Activated CD4-positive, alpha-beta T cell treated with anti-CD3 and anti-CD28 coated beads, Interleukin-2, amount 50 U/mL, for 1 hour (primary cell): Measurements from ENCODE around the gene LPCAT1.

Source experiments
- DNase-seq: peaks from one replicate; pipeline ENCODE4 v3.0.0-alpha.2; 2020

The LPCAT1 gene

DNA sequence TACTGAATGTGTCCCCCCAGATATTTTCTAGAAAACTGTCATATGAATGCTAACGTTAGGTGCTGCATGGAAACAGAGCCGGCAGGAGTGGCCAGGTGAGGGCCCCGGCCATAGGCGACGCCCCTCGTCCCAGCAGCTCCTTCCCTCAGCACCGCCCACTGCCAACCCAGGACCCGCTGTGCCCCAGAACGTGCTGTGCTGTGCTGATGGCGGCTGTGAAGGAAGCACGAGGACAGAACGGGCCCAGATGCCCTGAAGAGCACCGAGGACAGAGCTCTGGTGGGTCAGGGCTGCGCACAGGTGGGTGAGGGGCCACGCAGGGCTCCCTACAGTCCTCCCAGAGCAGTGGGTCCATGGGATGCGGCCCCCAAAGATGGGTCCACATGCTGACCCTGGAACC is 30.3 kb downstream of the LPCAT1 start:
- no peak for DNase-seq

DNA sequence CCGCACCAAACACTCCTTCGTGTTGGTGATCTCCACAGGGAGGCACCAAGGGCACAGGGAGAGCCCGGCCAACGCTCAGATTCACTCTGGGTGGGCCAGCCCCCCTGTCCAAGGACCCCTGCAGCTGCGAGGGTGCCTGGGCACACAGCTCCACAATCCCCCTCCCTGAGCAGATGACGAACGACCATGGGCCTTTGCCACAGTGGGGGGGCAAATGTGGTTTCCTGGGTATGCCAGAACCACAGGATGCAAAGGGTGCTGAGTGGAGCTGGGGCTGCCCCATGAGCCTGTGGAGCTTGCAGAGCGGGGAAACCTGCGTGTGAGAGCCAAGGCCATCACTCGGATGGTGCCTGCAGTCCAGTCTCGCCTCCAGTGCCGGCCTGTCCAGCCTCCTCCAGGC is 31.0 kb downstream of the LPCAT1 start:
- DNase-seq, result no peak

DNA sequence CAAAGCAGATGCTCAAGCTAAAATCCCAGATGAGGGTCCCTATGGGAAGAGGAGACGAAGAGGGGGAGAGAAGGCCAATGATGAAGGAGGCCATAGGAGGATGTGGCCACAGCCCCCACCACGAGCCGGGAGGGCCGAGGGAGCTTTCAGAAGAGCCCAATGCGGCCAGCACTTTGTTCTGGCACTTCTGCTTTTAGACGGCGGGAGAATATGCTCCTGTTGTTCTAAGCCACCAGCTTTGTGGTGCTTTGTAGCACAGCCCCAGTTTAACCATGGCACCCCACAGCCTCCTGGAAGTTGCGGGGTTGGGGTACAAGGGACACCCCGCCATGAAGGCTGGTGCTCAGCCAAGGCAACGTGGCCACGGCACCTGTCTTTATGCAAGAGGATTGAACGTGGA is 33.4 kb downstream of the LPCAT1 start:
- no peak for DNase-seq

DNA sequence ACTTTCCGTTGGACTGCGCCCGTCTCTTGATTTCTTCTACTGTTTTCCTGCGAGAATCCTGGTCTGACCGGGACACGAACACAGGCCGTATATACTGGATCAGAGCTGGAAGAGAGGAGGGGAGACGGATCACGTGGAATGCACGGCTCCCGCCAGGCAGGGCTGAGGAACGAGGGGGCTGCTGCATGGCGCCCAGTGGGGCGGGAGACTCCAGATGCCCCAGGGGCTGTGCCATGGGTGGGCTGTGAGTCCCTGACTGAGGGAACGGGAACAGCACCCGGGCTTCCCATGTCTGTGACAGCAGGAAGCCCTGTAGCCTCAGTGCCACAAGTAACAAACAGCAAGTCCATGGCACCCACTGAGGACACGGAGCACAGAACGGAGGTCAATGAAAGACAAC is 34.0 kb downstream of the LPCAT1 start:
- no peak for DNase-seq

DNA sequence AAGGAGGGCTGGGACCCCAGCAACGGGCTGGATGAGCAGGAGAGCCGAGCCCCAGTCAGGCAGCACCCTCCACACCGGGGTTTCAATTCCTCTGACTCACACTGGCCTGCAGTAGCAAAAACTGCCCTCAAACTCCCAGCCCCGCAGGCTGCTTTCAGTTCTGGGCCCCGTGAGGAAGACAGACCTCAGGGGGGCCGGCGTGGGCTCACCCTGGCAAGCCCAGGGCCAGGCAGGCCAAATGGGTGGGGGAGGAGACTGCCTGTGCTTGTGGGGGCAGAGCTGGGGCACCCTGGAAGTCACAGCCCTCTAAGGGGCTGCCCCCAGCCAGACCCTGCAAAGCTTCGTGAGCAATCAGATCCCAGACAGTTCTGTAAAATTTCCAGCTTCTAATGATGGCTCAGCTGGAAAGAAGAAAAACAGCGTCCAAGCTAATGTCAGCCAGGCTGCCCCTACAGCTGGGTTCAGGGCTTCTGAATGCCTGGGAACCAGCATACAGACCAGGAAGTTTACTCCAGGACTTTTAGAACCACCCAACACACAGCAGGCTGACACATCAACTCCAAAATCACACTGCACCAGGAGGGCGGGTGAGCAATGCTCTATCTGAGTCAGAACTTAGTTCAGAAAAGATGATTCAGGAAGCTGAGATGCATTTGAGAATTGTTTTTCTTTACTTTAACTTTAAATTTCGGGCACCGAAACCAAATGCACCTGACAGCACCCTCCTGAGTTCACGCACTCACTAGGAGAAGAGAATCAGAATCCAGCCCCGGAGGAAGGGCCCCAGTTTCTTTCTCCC is 34.7 kb downstream of the LPCAT1 start:
- DNase-seq, result no peak

DNA sequence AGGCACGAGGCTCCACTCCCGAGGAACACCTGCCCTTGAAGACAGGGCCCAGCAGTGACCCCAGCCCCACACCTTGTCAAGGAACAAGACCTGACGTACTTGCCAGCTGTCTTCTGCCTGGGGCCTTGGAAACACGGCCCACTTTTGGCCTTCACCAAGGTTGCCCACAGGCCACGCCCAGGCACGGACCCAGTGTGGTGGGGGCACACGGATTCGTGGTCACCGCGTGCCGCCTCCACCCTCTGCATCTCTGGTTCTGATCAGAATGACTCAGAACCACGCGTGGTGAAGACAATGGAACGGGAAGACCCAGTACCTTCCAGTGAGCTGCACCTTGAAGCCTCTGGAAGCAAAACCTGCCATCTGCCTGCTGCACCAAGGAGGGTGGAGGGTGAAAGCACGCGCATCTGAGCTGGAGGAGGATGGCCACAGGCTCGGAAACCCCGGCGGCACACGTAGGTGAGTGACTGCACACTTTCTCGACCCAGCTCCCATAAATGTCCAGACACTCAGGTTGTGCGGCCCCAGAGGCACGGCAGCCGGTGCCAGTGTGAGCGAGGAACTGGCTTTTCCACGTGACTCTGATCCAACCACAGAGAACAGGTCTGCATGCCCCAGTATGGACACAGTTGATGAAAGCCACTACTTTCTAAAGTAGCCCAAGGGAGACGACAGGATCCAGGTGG is 36.5 kb downstream of the LPCAT1 start:
- DNase-seq, result no peak

DNA sequence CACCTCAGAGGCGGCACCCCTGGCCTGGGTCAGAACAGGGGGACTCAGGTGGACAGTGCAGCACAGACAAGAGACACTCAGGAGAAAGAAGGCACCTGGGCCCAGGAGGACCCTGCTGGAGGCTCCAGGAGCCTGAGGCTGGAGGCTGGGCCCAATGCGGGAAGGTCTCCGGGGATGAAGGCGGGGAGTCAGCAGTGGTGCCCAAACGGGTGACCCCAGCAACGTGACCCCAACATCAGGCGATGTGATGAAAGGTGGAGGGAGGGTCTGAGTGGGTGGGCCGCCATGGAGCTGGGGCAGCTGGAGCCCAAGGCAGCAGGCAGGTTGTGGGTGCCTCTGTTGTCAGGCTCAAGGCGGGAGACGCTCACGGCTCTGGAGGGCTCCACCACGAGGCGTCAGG is 37.5 kb downstream of the LPCAT1 start:
- DNase-seq, result no peak

DNA sequence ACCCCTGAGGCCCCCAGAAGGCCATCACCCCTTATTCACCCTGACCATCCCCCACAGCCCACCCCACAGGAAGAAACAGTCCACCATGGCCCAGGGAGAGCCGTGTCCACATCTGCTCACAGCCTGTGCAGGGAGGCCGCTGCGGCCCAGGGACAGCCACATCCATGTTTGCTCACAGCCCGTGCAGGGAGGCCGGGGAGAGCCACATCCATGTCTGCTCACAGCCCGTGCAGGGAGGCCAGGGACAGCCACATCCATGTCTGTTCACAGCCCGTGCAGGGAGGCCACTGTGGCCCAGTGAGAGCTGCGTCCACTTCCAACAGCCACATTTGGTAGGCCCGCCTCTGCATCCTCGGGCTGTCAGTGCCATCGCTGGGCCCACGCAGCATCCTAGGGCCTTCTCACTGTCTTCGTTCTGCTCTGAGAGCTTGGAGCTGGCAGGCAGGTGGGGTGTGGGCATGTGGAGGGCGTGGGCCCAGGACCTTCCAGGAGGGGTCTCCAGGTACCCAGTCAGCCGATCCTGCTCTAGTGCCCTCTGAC is 38.1 kb downstream of the LPCAT1 start:
- DNase-seq, result no peak

DNA sequence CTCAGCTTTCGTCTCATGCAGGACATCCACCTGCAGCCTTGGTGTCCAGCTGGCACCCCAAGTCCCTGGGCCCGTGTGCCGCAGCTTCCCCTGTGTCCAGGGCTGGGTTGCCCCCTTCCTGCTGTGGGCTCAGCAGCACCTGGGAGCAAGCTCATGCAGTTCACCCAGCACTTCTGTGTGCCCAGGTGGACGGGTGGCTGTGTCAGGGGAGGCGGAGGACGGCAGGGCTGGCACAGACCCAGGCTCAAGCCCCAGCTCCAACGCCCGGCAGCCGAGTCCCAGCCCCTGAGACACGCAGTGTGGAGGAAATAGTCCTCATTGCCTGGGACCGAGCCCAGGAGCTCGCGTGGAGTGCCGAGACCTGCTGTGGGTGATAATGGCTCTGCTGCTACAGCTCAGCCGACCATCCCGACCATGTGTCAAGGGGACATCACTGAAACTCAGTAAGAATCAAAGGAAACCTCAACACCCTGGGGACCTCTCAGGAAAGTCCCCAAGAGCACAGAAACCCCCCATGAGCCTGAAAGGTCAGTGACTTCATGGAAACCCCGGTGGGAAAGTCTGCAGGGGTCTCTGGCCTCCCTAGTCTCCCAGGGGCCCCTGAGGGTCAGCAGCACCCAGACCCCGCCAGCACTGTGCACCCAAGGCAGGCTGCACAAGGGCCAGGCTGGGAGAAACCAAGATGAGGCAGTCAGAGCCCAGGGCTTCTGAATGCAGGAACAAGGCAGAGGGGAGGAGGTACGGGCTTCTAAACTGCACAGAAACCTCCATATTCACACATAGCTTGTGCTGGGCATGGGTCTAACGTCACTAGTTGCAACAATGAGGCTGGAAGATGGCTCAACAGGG is 38.8 kb downstream of the LPCAT1 start:
- DNase-seq, result no peak

DNA sequence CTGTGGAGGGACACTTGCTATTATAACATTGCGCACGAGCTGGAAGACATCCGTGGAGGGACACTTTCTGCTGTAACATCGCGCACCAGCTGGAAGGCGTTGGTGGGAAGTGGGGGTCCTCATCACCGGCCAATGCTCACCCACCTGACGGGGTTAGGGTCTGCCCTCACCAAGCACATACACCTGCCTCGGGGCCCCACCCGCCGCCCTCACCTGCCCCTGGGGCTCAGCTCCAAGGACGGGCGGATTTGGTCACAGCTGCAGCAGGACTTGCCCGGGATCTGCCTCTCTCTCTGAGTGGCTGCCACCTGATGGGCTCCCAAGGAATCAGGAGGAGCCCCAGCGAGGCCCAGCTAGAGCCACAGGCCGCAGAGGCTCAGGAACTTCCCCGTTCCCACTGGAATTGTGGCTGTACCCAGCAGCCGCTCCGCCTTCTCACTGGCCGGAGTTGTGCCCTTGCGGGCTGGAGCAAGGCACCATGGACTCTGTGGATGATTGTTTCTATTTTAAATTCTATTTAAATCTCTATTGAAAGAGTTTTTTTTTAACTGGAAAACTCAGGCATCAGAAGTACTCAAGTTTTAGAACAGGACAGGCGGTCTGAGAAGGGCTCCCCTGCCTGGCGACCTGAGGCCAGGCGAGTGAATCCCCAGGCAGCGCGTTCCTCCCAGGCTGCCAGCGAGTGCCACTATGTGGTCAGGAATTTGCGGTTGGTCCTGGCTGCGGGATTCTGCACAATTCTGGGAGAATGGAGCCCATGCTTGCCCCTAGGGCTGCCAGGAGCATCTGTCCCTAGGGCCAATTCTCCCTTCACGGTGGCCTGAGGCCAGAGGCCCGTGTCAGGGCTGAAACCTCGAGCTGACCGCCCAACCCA is 39.7 kb downstream of the LPCAT1 start:
- no peak for DNase-seq

DNA sequence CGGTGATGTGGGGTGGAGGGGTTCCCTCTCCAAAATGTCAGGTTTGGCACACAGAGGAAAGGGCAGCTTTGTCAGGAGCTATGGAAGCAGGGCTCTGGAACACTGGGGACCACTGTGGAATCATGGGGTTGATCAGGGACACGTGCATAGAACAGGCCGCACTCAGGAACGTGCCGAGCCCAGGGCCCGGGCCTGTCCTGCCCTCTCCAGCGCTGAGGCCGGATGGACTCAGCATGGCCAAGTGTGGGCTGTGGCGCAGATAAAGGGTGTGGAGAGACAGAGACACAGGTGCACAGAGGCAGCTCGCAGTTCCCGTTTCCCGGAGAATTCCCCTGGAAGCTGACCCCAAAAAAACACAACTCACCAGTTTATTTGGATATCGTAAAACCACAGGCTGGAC is 40.7 kb downstream of the LPCAT1 start:
- DNase-seq, result no peak

DNA sequence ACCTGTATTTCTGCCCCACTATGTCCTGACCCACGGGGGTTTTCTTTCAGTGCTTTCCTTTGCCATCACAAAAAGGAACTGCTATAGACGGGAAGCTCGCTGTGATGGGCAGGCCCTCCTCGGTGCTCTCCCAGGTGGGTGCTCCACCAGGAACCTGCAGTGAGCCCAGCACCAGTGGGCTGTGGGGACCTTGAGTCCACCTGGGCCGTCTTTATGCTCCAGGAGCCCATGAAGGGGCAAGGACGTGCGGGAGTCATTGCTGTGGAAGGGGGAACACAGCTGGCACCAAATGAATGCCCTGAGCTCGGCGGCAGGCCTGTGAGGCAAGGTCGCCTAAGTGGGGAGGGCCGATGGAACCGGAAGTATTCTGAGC is 41.8 kb downstream of the LPCAT1 start:
- no peak for DNase-seq

DNA sequence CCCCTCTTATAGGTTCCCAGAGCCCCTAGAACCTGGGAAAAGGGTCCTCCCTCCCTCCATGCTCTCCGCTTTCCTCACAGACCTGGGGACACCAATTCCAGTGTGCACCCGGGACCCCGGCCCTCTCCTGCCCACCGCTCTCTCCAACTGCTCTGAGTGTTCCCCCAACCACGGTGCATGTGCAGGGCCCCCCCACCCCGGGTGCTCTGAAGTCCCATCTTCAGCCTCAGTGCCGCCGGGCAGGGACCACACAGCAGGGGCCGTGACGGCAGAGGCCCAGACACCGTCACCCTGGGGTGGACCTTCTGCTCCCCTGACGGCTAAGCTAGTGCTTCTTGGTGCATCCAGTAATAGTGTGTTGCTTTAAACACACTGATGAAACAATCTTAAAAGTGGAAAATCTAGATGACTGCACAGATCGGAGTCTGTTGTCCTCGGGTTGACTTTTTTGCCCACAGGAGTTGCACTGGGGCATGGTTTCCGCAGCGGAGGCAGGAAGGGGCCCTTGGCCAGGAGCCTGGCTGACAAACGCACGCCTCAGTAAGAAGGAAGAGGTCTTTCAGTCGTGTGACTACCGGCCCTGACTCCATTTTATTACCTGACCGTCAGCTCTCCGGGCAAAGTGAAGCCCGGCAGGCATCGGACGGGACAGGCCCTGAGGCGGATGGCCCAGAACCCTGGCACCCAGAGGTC is 42.3 kb downstream of the LPCAT1 start:
- DNase-seq, result no peak

DNA sequence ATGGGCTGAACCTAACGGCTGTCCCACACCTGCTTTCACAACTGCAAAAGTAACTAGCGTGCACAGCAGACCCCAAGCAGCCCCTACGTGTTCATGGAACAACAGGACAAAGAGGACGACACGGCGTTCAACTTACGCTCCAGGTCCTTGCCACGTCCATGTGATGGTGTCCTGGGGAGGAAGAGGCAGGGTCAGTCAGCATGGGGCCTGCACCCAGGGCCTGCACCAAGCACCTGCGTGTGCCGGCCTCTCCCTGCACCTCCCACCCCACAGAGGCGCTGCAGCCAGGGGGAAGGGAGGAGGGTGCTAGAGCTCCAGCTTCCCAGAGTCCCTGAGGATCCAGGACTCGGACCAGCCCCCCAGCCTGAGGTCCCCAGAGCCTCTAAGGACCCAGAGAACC is 43.0 kb downstream of the LPCAT1 start:
- no peak for DNase-seq

DNA sequence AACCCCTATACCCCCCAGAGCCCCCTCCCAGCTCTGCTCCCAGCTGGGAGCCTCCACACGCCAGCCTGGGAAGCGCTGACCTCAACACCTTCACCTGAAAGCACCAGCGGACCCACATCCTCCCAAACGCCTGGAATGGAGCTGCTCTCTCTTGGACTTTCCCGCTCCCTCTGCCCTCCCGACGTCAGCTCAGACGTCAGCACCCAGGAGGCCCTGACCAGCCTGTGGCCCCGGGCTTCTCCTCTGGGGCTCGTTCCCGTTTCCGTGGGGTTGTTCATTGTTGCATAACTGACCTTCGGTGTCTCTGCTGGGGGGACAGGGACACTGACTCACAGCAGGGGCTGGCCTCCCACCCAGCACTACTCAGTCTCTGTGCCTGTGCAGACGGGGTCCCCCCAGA is 43.5 kb downstream of the LPCAT1 start:
- no peak for DNase-seq

DNA sequence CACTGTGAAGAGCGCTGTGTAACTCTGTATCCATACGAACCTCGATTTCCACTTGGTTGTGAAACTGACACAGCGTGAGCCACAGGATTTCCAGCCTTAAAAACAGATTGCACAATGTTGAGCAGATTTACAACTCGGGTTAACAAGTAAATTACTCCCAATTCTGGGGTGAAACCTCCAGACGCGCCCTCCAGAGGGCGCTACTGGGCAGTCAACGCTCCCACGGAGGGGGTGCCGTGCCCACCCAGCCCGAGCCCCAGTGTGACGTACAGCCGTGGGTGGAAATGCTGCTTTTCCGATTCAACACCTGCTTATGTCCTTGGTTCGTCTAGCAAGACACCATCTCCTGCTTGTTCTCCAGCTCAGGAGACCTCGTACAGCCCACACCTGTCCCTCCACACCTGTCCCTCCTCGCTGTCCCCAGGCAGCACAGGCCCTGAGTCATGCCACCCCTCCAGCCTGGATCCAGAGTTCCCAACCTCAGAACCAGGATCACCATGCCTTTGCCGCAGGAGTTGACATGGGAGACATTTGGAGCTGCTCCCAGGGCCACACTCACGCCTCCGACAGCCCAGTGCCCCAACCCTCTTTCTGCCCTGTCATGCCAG is 44.1 kb downstream of the LPCAT1 start:
- DNase-seq, result peak; percentile 44

DNA sequence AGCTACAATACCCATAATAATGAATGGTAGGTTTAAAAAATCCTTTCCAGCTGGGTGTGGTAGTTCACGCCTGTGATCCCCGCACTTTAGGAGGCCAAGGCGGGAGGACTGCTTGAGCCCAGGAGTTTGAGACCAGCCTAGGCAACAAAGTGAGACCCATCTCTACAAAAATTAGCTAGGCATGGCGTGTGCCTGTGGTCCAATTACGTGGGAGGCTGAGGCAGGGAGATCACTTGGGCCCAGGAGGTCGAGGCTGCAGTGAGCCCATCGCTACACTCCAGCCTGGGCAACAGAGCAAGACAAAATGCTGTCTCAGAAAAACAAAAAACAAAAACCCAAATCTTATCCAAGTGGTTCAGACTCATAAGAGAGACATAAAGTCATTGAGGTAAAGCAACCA is 44.7 kb downstream of the LPCAT1 start:
- no peak for DNase-seq

DNA sequence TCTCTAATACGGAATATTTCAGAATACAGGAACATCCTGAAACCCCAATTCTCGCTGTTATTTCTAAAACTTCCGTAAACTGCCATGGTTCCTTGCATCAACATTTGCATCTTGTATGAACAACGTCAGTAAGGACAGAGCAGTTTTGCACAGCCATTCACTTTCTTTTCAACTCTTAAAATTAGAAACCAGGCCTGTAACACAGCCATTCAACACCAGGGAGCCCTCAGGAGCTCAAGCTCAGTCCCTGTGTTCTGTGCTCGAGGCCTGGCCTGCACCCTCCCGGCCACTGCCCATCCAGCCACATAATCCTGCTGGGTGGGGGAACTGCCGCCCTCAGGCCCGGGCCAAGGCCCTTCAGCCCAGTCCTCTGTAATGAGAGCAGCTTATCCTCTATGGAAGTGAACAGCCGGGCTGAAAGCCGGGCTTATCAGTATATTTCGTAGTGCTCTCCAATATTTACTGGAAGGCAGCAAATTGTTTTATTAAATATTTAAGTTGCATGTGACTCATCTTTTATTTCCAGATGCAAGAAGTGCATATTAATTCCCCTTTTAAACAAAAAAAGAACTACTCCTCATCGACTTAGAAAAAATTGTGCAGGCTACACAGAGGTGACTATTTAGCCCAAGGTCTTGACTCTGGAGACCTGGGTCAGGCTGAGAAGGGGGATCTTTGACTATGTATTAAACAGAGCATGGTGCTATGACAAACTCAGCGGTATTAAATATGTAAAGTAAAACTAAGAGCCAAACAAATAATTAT is 45.3 kb downstream of the LPCAT1 start:
- DNase-seq, result no peak

DNA sequence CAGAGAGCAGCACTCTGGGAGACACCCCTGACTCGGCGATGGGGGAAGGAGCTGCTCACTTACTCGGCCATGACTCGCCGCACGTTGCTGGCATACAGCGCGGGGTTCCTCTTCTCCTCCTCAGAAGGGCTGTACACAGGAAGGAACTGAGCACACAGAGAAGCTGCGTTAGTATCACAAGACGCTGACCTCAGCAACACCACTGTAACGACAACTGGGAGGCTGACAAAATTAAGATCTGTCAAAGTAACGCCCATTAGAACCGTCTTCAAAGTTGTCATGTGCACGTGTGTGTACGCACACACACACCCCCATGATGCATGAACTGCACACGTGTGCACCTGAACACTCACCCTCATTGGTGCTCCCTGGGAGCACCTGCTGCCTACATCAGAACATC is 46.4 kb downstream of the LPCAT1 start:
- DNase-seq, result no peak

DNA sequence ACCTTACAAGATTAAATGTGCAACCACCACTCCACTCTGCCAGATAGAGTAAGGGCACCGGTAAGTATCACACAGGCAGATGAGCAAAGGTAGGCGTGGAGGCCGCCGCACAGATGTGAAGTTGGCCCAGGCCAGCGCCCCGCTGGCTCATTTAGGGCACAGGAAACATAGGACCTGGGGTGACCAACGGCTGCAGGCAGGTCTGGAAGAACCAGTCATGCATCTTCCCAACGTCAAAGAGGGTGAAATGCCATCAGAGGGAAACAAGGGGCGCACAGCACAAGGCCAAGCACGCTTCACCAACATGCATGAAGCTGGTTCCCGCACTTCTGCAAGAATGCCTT is 46.8 kb downstream of the LPCAT1 start:
- no peak for DNase-seq
